IMR-90 (cell line): ENCODE data around the gene SLC2A2. TPM values are rescaled to one million over a fixed set of nuclear protein-coding genes. Genes with fewer than 3 reads are reported as not detected.

Experiments used
- ATAC-seq: fragments of 200-7000 bp; cut with Tn5 transposase; 2 replicates; pipeline ENCODE4 v1.9.1; 2020; ENCODE audit warnings: low read depth, mild to moderate bottlenecking, moderate library complexity
- BruUV-seq: library from RNA; stranded (reverse); fragments of 400-500 nt; replicated peaks from 2 replicates; lab custom pipeline; 2021; lab: Mats Ljungman, UMichigan
- CTCF ChIA-PET: fragments of 300-600 bp; formaldehyde crosslinking; extraction: SDS; loops from one replicate; lab custom pipeline; 2021; ENCODE audit warnings: antibody characterized with exemption; lab: Yijun Ruan, JAX
- POLR2A ChIA-PET: fragments of 300-600 bp; sonication (Branson Sonifier 250); formaldehyde crosslinking; loops from one replicate; lab custom pipeline; 2022; ENCODE audit warnings: antibody characterized with exemption; ENCODE audit not compliant: unreplicated experiment; lab: Charles Lee
- DNase-seq: peaks from one replicate; pipeline ENCODE4 v3.0.0; 2013
- H2AFZ ChIP-seq: replicated peaks from 2 replicates; pipeline ENCODE3; 2013; ENCODE audit warnings: low read length, mild to moderate bottlenecking; ENCODE audit not compliant: poor library complexity
- H2AK5ac ChIP-seq: 2 replicates; pipeline ENCODE4 v1.6.1; 2013; ENCODE audit warnings: low read depth, low read length, inconsistent platforms
- H2AK9ac ChIP-seq: replicated peaks from 2 replicates; pipeline ENCODE3; 2013; ENCODE audit warnings: mild to moderate bottlenecking, low read depth, low read length, moderate library complexity; ENCODE audit not compliant: poor library complexity
- H2BK120ac ChIP-seq: 2 replicates; pipeline ENCODE4 v1.6.1; 2013; ENCODE audit warnings: low read depth, low read length, inconsistent platforms
- H2BK15ac ChIP-seq: 3 replicates; pipeline ENCODE4 v1.6.1; 2013; ENCODE audit warnings: low read depth, low read length, inconsistent platforms
- H2BK20ac ChIP-seq: 2 replicates; pipeline ENCODE4 v1.6.1; 2013; ENCODE audit warnings: low read depth, mild to moderate bottlenecking, inconsistent platforms, low read length, moderate library complexity
- H2BK5ac ChIP-seq: 2 replicates; pipeline ENCODE4 v1.6.1; 2013; ENCODE audit warnings: mild to moderate bottlenecking, low read depth, low read length, inconsistent platforms; ENCODE audit not compliant: poor library complexity, severe bottlenecking
- H3K14ac ChIP-seq: replicated peaks from 2 replicates; pipeline ENCODE4 v1.6.1; 2013; ENCODE audit warnings: low read depth, low read length, inconsistent platforms
- H3K18ac ChIP-seq: 2 replicates; pipeline ENCODE4 v1.6.1; 2013; ENCODE audit warnings: low read depth, low read length, control low read depth
- H3K23ac ChIP-seq: 2 replicates; pipeline ENCODE4 v1.6.1; 2013; ENCODE audit warnings: low read depth, low read length, inconsistent platforms
- H3K27ac ChIP-seq: 2 replicates; pipeline ENCODE4 v1.5.1; 2013; ENCODE audit warnings: mild to moderate bottlenecking, control low read depth, low read length; ENCODE audit not compliant: insufficient read depth
- H3K27me3 ChIP-seq: 2 replicates; pipeline ENCODE4 v1.6.1; 2013; ENCODE audit warnings: low read length; ENCODE audit not compliant: control insufficient read depth, insufficient read depth
- H3K36me3 ChIP-seq: 2 replicates; pipeline ENCODE4 v1.6.1; 2013; ENCODE audit warnings: low read length, mixed read lengths; ENCODE audit not compliant: control insufficient read depth, insufficient read depth
- H3K4ac ChIP-seq: 2 replicates; pipeline ENCODE4 v1.6.1; 2013; ENCODE audit warnings: low read depth, low read length, inconsistent platforms
- H3K4me1 ChIP-seq: 2 replicates; pipeline ENCODE4 v1.6.1; 2013; ENCODE audit warnings: low read length, mixed read lengths; ENCODE audit not compliant: control insufficient read depth, insufficient read depth
- H3K4me2 ChIP-seq: 2 replicates; pipeline ENCODE4 v1.6.1; 2013; ENCODE audit warnings: low read depth, mild to moderate bottlenecking, control low read depth, low read length, moderate library complexity
- H3K4me3 ChIP-seq: 2 replicates; pipeline ENCODE4 v1.5.1; 2013; ENCODE audit warnings: low read depth, mild to moderate bottlenecking, control low read depth, low read length, moderate library complexity; ENCODE audit not compliant: insufficient read depth
- H3K56ac ChIP-seq: 2 replicates; pipeline ENCODE4 v1.6.1; 2013; ENCODE audit warnings: low read length, inconsistent platforms; ENCODE audit not compliant: insufficient read depth; ENCODE audit errors: extremely low read depth
- H3K79me1 ChIP-seq, 2 experiments: 2 replicates each; pipeline ENCODE4 v1.6.1; 2013; ENCODE audit warnings: low read length in 2 of 2, inconsistent platforms in 1 of 2, low read depth in 1 of 2
- H3K9ac ChIP-seq: 2 replicates; pipeline ENCODE4 v1.6.1; 2013; ENCODE audit warnings: low read depth, low read length, control low read depth
- H3K9me1 ChIP-seq: 2 replicates; pipeline ENCODE4 v1.6.1; 2013; ENCODE audit warnings: low read length, inconsistent platforms; ENCODE audit not compliant: insufficient read depth
- H3K9me3 ChIP-seq: 2 replicates; pipeline ENCODE4 v1.6.1; 2013; ENCODE audit warnings: low read length; ENCODE audit not compliant: control insufficient read depth, insufficient read depth
- H4K20me1 ChIP-seq: 2 replicates; pipeline ENCODE4 v1.6.1; 2013; ENCODE audit warnings: low read length, inconsistent platforms; ENCODE audit not compliant: insufficient read depth
- H4K5ac ChIP-seq: 2 replicates; pipeline ENCODE4 v1.6.1; 2013; ENCODE audit warnings: mild to moderate bottlenecking, low read depth, low read length, control low read depth
- H4K8ac ChIP-seq, 2 experiments: 2 replicates each; pipeline ENCODE4 v1.6.1; 2013; ENCODE audit warnings: low read depth in 2 of 2, low read length in 2 of 2, control low read depth in 1 of 2, inconsistent platforms in 1 of 2
- H4K91ac ChIP-seq: 2 replicates; pipeline ENCODE4 v1.6.1; 2013; ENCODE audit warnings: low read depth, low read length, inconsistent platforms; ENCODE audit not compliant: insufficient read depth
- BHLHE40 ChIP-seq: fragments of 150-350 bp; IDR thresholded peaks from 2 replicates; pipeline ENCODE4 v1.6.1; 2016; ENCODE audit warnings: mild to moderate bottlenecking, low read depth, low read length
- CEBPB ChIP-seq: IDR thresholded peaks from 2 replicates; pipeline ENCODE4 v1.6.1; 2012; ENCODE audit warnings: low read depth, low read length, improper control_type of control experiment
- CHD1 ChIP-seq: IDR thresholded peaks from 2 replicates; pipeline ENCODE4 v1.6.1; 2012; ENCODE audit warnings: low read depth, low read length, improper control_type of control experiment
- MAFK ChIP-seq: IDR thresholded peaks from 2 replicates; pipeline ENCODE4 v1.6.1; 2012; ENCODE audit warnings: low read depth, low read length, improper control_type of control experiment
- MAZ ChIP-seq: IDR thresholded peaks from 2 replicates; pipeline ENCODE4 v1.6.1; 2012; ENCODE audit warnings: low read depth, mild to moderate bottlenecking, low read length, improper control_type of control experiment, moderate library complexity, borderline replicate concordance
- NFE2L2 ChIP-seq: fragments of 150-350 bp; IDR thresholded peaks from 2 replicates; pipeline ENCODE4 v1.6.1; 2016; ENCODE audit warnings: low read depth, mild to moderate bottlenecking, low read length
- RAD21 ChIP-seq: IDR thresholded peaks from 2 replicates; pipeline ENCODE4 v1.6.1; 2012; ENCODE audit warnings: low read length, improper control_type of control experiment
- RCOR1 ChIP-seq: IDR thresholded peaks from 2 replicates; pipeline ENCODE4 v1.6.1; 2012; ENCODE audit warnings: mild to moderate bottlenecking, low read length, improper control_type of control experiment; ENCODE audit not compliant: insufficient replicate concordance
- SMC3 ChIP-seq: fragments of 150-350 bp; IDR thresholded peaks from 2 replicates; pipeline ENCODE4 v1.6.1; 2016; ENCODE audit warnings: low read depth, mild to moderate bottlenecking, antibody characterized with exemption, low read length, moderate library complexity
- WGBS, 2 experiments: methylation state at CpG; one replicate each; pipeline versions ENCODE4 v1.1.5 to v1.1.7; 2013; ENCODE audit warnings: missing lambda C conversion rate in 2 of 2; ENCODE audit not compliant: insufficient read length in 1 of 2; ENCODE audit errors: extremely low coverage in 2 of 2; 5-methylcytosine and 5-hydroxymethylcytosine counted together
- dilution Hi-C: fragments of 300-500 bp; cut with HindIII; formaldehyde crosslinking; loops from one replicate; pipeline ENCODE4 v1.14.3; 2018; ENCODE audit warnings: low sequenced_read_pairs; ENCODE audit not compliant: unreplicated experiment
- in situ Hi-C: fragments of 300-500 bp; cut with MboI; formaldehyde crosslinking; loops from 3 replicates; pipeline ENCODE4 v1.14.3; 2019; ENCODE audit warnings: low sequenced_read_pairs, inconsistent platforms, mixed read lengths
- intact Hi-C: fragments of 100-400 bp; cut with micrococcal nuclease; formaldehyde crosslinking; loops from 2 replicates; pipeline ENCODE4 v1.10.0; 2022
- polyA plus RNA-seq, 3 experiments: library from polyadenylated mRNA; depleted of rRNA; stranded (reverse); fragments of >200 nt; gene quantifications; 2 replicates each; pipeline ENCODE4 v1.2.3, GENCODE V29; 2012; ENCODE audit warnings: low replicate concordance in 1 of 3
- total RNA-seq: library from RNA; depleted of rRNA; stranded (reverse); fragments of >200 nt; gene quantifications from 2 replicates; pipeline ENCODE4 v1.2.3, GENCODE V29; 2012
- TF ChIP-seq, protein P1 (sequence below): fragments of 150-350 bp; IDR thresholded peaks from 2 replicates; pipeline ENCODE4 v1.6.1; 2016; ENCODE audit warnings: low read depth, mild to moderate bottlenecking, low read length, moderate library complexity, borderline replicate concordance

SLC2A2 gene
- total and polyA plus RNA-seq, 2 of the 4 experiments (the other 2 are of a cell fraction): not detected

DNA sequence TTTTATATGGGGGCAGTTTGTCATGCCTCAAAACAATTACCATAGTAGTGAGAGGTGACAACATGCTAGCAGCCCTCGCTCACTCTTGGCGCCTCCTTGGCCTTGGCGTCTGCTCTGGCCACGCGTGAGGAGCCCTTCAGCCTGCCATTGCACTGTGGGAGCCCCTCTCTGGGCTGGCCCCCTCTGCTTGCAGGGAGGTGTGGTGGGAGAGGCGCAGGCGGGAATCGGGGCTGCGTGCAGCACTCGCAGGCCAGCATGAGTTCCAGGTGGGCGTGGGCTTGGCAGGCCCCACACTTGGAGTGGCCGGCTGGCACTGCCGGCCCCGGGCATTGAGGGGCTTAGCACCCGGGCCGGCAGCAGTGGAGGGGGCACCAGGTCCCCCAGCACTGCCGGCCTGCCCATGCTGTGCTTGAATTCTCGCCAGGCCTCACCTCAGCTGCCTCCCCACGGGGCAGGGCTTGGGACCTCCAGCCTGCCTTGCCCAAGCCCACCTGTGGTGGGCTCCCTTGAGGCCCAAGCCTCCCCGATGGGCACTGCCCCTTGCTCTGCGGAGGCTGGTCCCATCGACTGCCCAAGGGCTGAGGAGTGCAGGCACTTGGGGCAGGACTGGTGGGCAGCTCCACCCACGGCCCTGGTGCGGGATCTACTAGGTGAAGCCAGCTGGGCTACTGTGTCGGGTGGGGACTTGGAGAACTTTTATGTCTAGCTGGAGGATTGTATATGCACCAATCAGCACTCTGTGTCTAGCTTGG is 79.3 kb downstream of the SLC2A2 start:
- DNase-seq (no peak), ATAC-seq (no peak)
- Histone ChIP-seq H2AK5ac (no peak overlapping the region), H3K56ac (no peak overlapping the region), H2AFZ (no peak overlapping the region), H3K9me3 (0 out of 2 replicates have a peak, but pooled peaks cover 3% of the 10 kb centered on the region), H4K91ac (no peak overlapping the region), H2BK15ac (no peak overlapping the region), H3K4ac (no peak overlapping the region), H3K9ac (no peak overlapping the region), H3K9me1 (no peaks in the 10 kb centered on the region), H4K5ac (no peak overlapping the region), H3K4me2 (no peak overlapping the region), H2AK9ac (no peak overlapping the region), H3K27me3 (peaks cover 4% of the 10 kb centered on the region; the same call in 1 of the 2 replicates), H3K23ac (no peak overlapping the region), H2BK5ac (no peak overlapping the region), H2BK120ac (no peak overlapping the region), H4K8ac (no peak overlapping the region), H3K14ac (no peak overlapping the region), H2BK20ac (no peak overlapping the region), H3K18ac (no peak overlapping the region), H3K79me1 (no peaks in the 10 kb centered on the region), H3K4me3 (no peak overlapping the region), H3K27ac (no peak overlapping the region), H3K4me1 (no peaks in the 10 kb centered on the region), H3K36me3 (no peaks in the 10 kb centered on the region), H4K20me1 (no peaks in the 10 kb centered on the region)
- no TSS peak for BruUV-seq
- POLR2A ChIA-PET: no interaction called here
- CTCF ChIA-PET: no interaction called here
- intact Hi-C loops (no loop called here), dilution Hi-C loops (no loop called here), in situ Hi-C loops (no loop called here)
- TF ChIP-seq NFE2L2 (no peak), RAD21 (no peak), RCOR1 (no peak), CEBPB (no peak), MAZ (no peak), BHLHE40 (no peak), MAFK (no peak), CHD1 (no peak), SMC3 (no peak)
- TF ChIP-seq, protein P1, sequence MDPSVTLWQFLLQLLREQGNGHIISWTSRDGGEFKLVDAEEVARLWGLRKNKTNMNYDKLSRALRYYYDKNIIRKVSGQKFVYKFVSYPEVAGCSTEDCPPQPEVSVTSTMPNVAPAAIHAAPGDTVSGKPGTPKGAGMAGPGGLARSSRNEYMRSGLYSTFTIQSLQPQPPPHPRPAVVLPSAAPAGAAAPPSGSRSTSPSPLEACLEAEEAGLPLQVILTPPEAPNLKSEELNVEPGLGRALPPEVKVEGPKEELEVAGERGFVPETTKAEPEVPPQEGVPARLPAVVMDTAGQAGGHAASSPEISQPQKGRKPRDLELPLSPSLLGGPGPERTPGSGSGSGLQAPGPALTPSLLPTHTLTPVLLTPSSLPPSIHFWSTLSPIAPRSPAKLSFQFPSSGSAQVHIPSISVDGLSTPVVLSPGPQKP: no peak
- WGBS, 2 experiments: 85% methylated on average over 5 of the region's 25 CpGs; no CpG with 5 or more reads in 1 of the 2 experiments
